Hematopoietic multipotent progenitor cell treated with erythropoietin and hydrocortisone succinate and interleukin-3 and kit ligand, for 17 days (in vitro differentiated cells): ENCODE data around the gene APOB.

Experiments used
- DNase-seq: peaks from one replicate; pipeline ENCODE4 v3.0.0-alpha.2; 2015; ENCODE audit warnings: low spot score

Gene APOB

DNA sequence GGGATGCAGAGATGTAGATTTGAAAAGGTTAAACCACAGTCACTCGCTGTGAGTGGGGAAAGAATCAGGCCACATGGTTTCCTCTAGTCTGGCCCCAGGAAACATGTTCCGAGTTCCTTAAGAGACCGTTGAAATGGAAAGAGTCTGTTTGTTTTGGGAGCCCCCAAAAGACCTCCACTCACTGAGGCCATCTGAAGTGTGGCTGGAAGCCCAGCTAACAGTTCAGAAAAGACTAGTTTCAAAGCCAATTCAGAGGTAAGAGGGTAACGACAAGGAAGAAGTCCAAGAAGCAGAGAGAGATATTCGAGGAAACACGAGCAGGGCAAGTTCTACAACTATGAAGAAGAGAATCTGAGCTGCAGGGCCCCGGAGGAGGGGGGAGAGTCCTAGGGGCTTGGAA, 61.0 kb downstream of the APOB start:
- DNase-seq = no peak

DNA sequence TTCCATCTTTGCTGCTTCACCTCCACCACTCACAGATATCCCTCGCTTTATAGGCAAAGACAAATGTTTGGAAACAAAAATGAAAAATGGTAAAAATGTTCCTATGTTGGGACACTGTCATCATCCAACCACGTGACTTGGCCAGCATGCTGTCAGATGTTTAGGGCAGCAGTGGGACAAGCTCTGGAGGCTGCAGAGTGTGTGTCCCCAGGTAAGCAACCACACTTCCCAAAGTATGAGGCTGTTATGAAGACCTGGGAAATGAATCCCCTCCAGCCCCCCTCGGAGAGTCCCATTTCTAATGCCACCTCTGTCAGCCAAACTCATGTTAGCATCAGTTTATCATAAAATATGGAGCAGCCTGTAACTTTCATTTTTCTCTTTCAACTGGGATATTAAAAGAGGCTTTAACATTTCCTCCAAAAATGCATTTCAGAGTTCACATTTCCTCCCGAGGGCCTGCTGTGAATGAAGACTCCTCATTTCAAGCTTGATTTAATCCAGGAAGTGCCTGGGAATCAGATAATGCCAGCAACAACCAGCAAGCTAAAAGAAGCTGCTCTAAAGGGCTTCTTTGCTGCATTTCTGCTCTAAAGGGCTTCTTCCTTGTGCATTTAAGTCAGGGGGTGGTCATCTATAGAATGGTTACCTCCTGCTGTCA, 66.2 kb downstream of the APOB start:
- DNase-seq = no peak

DNA sequence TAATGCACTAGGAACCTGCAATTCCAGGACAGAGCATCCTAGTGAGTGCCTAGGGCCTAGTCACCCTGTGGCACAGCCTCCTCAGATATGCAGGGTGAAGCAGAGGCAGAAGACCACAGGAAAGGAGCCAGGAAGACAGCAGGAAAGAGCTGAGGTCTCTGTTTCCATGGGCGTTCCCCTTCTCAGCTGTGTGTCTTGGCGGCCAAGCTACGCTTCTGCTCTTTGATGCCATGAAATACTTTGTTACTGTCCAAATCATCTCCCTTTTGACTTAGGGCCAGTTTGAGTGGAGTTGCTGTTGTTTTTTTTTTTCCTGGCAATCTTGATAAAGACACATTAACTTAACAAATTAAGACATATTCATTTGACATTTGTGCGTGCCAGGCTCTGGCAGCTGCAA, 67.3 kb downstream of the APOB start:
- no peak for DNase-seq

DNA sequence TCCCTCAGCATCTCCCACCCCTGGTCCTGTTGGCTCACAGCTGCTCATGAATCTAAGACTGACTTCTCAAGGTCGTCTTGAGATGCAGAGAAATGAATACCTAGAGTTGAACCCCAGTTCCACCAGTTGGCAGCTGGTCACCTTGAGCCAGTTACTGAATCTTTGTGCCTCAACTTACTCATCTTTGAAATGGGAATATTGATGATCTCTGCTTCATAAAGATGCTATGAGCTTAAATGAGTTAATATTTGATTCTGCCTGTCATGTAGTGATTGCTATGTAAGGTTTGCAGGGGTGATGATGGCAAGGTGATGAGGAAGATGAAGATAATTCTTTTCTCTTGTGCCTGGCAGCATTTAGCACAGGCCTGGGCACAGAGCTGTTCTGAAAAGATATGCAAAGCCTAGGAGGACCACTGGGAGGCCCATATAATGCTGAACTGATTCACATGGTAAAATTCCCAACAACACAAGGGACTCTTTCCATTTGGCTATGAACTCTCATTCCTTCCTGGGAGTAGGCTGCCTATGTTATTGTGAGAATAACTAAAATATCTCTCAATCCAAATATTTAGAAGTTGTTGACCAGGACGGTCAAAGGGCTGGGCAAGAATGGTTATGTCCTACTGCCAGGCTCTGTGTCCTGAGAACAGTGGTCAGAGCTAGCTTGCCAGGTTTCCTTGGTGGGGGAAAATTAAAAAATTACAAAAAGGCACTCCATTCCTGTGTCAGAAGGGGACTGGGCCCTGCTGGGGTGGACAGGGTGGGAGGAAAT, 70.9 kb downstream of the APOB start:
- DNase-seq = no peak

DNA sequence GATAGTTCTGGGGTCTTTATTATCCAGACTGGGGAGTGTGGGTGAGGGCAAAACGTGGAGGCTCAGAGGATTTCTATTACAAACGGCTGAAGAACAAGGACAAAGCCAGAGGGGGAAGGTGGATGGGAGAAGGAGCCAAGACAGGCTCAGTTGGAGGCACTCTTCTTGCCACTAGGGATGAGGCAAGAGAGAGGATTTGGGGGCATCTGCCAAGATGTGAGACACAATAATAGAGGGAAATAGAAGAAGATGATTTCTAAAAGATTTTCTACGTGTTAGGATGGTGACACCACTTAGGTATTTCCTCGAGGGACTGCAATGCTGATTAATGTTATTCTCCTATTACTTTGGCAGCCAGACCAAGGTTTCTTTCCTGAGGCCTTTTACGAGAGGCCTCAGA, 71.8 kb downstream of the APOB start:
- no peak for DNase-seq

DNA sequence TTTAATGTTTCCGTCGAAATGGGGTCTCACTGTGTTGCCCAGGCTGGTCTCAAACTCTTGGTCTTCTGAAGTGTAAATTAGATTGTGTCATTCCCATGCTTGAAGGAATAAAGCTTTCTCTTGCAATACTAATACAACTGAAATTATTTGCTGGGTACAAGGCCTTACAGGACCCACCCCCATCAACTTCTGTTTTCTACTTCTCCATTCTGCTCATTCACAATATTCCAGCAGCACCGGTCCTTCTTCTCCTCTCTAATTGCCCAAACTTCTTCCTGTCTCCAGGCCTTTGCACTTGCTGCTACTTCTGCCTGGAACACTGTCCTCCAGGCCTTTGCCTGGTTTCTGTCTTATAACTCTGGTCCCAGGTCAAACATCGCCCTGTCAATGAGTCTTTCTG, 73.8 kb downstream of the APOB start:
- no peak for DNase-seq

DNA sequence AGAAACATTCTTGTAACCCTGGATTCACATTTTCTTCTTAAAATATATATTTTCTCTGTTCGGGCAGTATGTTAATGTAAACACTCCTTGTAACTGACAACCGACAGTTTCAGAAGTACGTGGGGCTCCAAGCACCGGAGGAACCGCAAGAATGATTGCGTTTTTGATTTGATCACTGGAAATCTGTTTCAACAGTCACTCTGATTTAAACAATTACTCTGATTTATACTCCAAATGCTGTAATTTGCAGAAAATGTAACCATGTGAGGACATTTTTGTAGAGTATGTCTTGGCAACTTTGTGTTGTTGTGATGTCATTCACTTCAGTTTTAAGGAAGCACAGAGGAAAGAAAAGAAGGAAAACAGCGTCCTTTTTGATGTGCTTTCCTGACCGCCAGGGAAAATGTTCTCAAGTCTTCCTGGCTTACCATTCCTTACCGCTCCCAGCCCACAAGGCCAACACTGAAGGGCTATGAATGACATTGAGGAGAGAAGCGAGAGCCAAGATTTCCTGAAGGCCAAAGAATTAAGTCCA, 77.7 kb downstream of the APOB start:
- no peak for DNase-seq

DNA sequence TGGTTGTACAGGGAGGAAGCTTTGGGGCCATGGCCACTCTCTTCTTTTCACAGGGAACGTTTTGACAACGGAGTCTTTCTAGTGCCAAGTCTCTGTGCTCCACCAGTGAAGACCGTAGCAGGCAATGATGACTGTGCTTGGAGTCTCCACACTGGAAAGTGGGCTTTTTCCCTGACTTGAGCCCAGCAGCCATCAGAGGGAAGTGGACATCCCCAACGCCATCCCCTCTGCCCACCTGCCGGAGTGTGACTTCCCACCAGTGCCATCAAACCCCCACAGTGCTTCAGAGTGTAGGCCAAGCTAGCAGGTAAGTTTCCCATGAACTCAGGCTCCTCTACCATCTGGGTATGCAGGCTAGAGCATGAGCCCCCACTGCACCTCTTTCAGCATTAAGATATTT, 78.7 kb downstream of the APOB start:
- DNase-seq = no peak

DNA sequence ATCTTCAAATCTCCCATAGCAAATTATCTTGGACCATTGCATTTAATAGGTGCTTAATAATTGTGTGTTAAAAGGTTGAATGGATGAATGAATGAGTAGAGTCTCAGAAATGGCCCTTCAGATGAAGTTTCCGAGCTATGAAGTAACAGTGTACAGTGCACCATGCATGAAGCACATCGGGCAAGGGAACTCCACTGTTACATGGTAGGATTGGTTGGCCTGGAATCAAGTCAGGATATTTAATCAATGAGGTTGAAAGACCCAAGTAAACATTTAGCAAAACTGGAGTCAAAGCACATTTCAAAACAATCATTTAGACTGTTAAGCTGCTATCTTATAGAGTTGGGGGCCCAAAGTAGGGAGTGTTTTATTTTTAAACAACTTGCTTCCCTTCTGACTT, 80.0 kb downstream of the APOB start:
- DNase-seq = no peak

DNA sequence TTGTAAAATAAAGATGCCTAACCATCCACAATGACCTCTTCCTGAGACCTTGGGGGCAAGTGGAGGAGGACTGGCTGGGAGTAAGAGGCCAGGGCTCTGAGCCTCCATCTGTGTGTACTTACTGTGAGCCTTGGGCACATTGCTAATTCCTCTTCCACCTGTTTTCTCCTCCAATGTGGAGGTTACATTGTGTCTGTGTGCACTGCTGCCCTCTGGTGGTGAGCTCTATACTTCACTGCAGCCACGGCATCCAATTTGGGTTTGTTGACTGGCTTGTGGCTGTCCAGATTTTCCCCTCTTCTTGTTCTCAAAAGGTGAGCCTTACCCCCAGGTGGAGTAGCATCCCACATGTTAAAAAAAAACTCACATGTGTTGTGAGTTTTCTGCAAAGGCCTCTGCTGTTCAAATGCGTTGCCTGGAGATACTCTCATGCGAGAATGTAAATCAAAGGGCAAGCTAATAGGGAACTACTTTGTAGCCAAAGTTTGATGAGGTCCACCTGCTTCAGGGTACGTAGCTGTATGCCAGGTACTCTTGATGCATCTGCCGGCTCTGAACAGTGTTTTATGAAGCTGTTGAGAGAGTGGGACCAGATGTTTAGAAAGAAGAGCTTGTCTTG, 80.8 kb downstream of the APOB start:
- DNase-seq = peak; percentile 61

DNA sequence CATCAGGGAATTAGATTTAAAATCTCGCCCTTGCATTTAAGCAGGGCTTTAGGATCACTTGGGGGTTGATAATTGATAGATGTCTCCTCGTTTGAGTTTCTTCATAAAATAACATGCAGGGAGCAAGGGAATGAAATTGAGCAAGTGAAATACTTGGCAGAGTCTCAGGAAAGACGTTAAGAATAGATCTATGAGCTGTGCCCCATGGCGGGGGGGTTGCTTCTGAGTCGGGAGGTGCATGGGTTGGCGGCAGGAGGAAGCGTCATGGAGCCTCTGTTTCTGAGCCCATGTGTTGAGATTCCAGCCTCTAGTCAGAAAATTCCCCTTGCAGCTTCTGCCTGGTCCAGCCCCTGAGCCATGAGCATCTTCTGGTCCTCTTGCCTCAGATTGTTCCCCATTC, 82.0 kb downstream of the APOB start:
- DNase-seq = no peak

DNA sequence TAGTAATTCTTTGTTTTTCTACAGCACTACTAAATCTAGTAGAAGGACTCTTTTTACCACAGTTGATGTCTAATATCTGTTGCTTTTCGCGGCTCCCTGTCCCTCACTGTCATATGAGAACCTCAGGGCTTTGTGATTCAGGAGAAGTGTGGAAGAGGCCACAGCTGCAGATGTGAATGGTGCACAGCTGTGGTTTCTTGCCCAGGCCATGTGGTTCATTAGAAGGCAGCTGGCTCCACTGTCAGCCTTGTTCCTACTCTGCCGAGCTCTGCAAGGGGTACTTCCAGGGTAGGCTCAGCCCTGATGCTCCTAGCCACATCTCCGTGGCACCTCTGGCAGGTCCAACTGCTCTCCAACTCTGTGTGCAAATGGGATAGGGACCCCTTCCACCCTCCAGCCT, 83.9 kb downstream of the APOB start:
- DNase-seq = no peak

DNA sequence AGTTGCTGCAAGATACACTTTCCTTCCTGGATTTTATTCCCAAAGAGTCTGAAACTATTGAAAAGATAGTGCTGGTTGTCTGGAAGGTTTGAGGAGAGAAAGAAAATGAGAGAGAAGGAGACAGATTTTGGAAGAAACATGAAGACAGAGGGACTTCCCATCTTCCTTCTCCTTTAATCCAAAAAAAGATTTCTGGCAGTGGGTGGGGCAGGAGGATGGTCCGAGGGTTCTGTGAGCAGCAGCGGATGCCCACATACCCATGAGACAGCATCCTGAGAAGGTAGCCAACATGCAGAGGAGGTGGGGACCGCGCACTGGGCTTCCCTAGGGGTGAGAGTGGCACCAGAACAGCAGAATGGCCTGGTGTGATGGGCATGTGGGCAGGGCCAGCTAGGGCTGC, 84.6 kb downstream of the APOB start:
- DNase-seq = no peak

DNA sequence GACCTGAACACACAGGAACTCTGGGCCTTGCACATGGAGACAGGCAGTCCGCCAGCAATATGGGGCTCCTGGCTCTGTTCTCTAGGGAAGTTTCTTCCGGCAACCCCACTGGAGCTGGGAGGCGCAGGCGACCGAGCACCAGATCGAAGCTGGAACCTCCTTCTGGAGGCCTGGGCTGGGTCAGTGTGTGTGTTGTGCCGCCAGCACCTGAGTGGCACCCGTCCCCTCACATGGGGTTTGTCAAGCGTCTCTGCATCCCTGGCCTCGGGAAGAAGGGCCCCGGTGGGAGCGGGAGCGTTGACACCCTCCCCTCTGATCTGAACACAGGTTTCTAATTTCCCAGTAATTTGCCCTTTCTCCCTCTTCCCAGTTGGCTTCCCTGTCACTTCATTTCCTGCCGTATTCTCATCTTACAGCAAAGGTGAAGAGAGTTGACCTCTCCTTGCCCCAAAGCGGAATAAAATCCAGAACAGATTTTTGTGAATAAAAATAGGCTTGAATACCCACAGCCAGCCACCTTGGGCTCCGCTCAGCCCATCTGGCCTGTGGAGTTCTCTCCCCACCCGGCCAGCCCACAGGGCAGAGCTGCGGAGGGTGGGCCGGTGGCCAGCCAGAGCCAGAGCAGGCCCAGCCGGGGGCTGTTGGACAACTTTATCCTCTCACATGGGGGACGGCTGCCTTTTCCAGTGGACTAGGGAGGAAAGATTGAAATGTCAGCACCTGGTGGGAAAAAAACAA, 85.9 kb downstream of the APOB start:
- no peak for DNase-seq

DNA sequence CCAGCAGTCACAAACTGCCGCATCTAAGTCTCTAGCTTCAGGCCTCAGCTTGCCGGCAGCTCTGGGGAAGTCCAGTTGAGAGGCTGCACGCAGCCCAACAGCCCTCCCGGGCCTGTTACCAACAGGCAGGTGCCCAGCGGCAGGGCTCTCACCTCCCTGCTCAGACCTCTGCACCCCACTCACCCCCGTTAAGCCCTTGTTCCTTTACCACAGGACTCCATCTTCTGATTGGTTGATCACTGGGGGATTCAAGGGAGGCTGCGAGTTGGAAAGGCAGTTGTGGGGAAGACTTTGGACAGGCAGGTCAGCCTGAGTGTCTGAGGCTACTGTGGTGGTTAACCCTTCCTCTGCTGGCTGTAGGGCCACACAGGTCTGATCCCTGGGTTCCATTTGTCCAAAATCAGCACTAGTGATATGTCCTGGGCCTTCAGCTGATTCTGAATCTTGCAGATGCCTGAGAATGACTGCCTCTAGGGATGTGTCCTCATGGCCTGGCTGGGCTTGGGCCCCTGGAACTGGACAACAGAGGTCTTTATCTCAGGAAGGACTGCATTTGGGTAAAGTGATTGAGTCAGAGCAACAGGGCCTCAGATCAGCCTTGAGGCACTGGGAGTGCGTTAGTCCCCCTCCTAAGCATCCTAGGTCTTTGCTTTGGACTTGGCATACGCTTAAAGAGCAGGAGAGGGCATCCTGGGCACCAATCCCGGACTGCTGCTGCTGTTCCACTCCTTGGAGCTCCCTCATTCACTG, 88.4 kb downstream of the APOB start:
- DNase-seq = no peak

DNA sequence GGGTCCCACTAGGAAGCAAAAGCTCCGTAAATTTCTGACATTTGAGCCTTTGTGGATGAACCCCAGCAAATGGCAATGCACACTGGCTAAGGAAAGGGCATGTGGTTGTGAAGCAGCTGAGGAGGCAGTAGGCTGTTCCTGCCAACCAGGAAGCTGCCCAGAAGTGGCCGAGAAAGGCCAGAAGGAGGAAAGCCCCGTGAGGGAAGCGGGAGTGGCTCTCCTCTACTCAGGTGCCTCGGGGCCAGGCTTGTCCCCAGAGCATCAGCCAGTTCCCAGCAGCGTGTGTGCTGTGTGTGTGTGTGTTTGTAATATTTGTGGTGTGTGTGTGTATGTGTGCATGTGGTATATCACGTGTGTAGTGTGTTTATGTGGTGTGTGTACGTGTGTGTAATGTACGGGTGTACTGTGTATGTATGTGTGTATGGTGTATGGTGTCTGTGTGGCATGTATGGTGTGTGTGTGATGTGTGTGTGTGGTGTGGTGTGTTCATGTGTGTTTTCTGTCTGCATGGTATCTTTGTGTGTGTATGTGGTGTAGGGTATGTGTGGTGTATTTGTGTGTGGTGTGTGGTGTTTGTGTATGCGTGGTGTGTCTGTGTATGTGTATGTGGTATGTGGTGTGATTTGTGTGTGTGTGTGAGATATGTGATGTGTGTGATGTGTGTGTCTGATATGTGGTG, 90.6 kb downstream of the APOB start:
- no peak for DNase-seq
